Endodermal cell (in vitro differentiated cells): ENCODE measurements around the gene NCOR1. TPM values are rescaled to one million over a fixed set of nuclear protein-coding genes. Genes with fewer than 3 reads are reported as not detected.

ENCODE experiments used
- DNase-seq: peaks from one replicate; pipeline ENCODE4 v3.0.0-alpha.2; 2017
- H3K27ac ChIP-seq: 2 replicates; pipeline ENCODE4 v1.5.1; 2013; ENCODE audit warnings: mild to moderate bottlenecking, low read depth, low read length, moderate library complexity
- H3K27me3 ChIP-seq: 2 replicates; pipeline ENCODE4 v1.6.1; 2013; ENCODE audit warnings: mild to moderate bottlenecking, low read length, moderate library complexity; ENCODE audit not compliant: insufficient read depth, control insufficient read depth, poor library complexity, severe bottlenecking
- H3K36me3 ChIP-seq: 2 replicates; pipeline ENCODE4 v1.7.0; 2013; ENCODE audit warnings: mild to moderate bottlenecking, low read length, moderate library complexity; ENCODE audit not compliant: control insufficient read depth, insufficient read depth
- H3K4me1 ChIP-seq: one replicate; pipeline ENCODE4 v1.7.0; 2013; ENCODE audit warnings: low read length; ENCODE audit not compliant: control insufficient read depth, insufficient read depth
- H3K4me3 ChIP-seq: 2 replicates; pipeline ENCODE4 v1.5.1; 2013; ENCODE audit warnings: mild to moderate bottlenecking, low read length, moderate library complexity
- H3K9ac ChIP-seq: 2 replicates; pipeline ENCODE4 v1.6.1; 2013; ENCODE audit warnings: mild to moderate bottlenecking, low read length, moderate library complexity; ENCODE audit not compliant: poor library complexity, severe bottlenecking; ENCODE audit errors: extremely low read depth
- H3K9me3 ChIP-seq: 2 replicates; pipeline ENCODE4 v1.6.1; 2013; ENCODE audit warnings: mild to moderate bottlenecking, low read length, moderate library complexity; ENCODE audit not compliant: control insufficient read depth
- H3K27ac Mint-ChIP-seq: 2 replicates; pipeline ENCODE4 v1.8.0; 2020; ENCODE audit warnings: mixed read lengths
- H3K27me3 Mint-ChIP-seq: 2 replicates; pipeline ENCODE4 v1.8.0; 2021; ENCODE audit warnings: mild to moderate bottlenecking, mixed read lengths; ENCODE audit not compliant: insufficient read depth
- H3K36me3 Mint-ChIP-seq: 2 replicates; pipeline ENCODE4 v1.8.0; 2020; ENCODE audit warnings: low read depth, mixed read lengths
- H3K4me1 Mint-ChIP-seq: 2 replicates; pipeline ENCODE4 v1.8.0; 2020; ENCODE audit warnings: mixed read lengths
- H3K4me3 Mint-ChIP-seq: 2 replicates; pipeline ENCODE4 v1.8.0; 2020; ENCODE audit warnings: mild to moderate bottlenecking, moderate library complexity, mixed read lengths
- H3K9me3 Mint-ChIP-seq: 2 replicates; pipeline ENCODE4 v1.8.0; 2020; ENCODE audit warnings: mild to moderate bottlenecking, mixed read lengths
- CTCF ChIP-seq: fragments of 200-600 bp; sonication (generic); conservative IDR thresholded peaks from 2 replicates; pipeline ENCODE4 v1.5.0; 2021; ENCODE audit warnings: antibody characterized with exemption, mild to moderate bottlenecking
- WGBS, 2 experiments: methylation state at CpG; one replicate each; pipeline versions ENCODE4 v1.1.5 to v1.1.7; 2013; ENCODE audit warnings: missing lambda C conversion rate in 2 of 2, mixed read lengths in 1 of 2; ENCODE audit not compliant: insufficient coverage in 1 of 2, insufficient read length in 1 of 2; 5-methylcytosine and 5-hydroxymethylcytosine counted together
- total RNA-seq, 2 donors: library from RNA; stranded (reverse); fragmentation: NEBNext Ultra II Directional in 1 of 2; extraction: Animal tissue kit (Norgen Biotek cat#: 25700) in 1 of 2; gene quantifications; 2 replicates in 1 of 2; 3 replicates in 1 of 2; pipeline ENCODE4 v1.2.1, GENCODE V29; 2021

NCOR1 gene
- total RNA-seq, 2 donors from 2014 or later: 112 to 141 TPM

DNA sequence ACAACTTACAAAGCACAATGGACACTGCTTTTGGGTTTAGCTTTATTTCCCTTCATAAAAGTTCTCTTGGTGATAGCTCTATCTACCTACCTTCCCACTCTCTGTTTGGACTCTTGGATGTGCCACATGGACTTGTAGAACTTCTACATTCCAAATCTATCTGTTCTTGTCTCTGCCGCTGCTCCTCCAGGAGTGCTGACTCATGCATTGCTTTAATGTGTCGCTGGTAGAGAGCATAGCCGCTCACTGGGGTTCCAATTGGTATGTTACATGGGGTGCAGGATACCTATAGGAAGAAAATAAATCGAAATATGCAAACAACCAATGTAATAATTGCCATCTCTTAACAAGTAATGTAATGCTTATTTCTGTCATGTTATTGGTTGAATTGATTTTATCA, 123.6 kb downstream of the NCOR1 start:
- no peak overlapping the region for H3K27ac Mint-ChIP-seq
- H3K4me3 Mint-ChIP-seq: no peak overlapping the region
- peaks cover 34% of the 10 kb centered on the region for H3K9me3 Mint-ChIP-seq
- H3K9ac ChIP-seq: no peak overlapping the region
- peaks cover 20% of the 10 kb centered on the region for H3K9me3 ChIP-seq
- peak overlapping the region; percentile 18 for H3K27ac ChIP-seq
- no peak for DNase-seq
- TF ChIP-seq CTCF: no peak
- WGBS, 2 experiments: 60 to 98% methylated on average over 1 to 3 of the region's 4 CpGs
- peaks cover 76% of the 10 kb centered on the region for H3K36me3 ChIP-seq
- no peaks in the 10 kb centered on the region for H3K4me1 Mint-ChIP-seq
- H3K27me3 ChIP-seq: no peaks in the 10 kb centered on the region
- no peaks in the 10 kb centered on the region for H3K4me1 ChIP-seq
- peaks cover 53% of the 10 kb centered on the region for H3K36me3 Mint-ChIP-seq
- H3K4me3 ChIP-seq: no peak overlapping the region
- no peaks in the 10 kb centered on the region for H3K27me3 Mint-ChIP-seq

DNA sequence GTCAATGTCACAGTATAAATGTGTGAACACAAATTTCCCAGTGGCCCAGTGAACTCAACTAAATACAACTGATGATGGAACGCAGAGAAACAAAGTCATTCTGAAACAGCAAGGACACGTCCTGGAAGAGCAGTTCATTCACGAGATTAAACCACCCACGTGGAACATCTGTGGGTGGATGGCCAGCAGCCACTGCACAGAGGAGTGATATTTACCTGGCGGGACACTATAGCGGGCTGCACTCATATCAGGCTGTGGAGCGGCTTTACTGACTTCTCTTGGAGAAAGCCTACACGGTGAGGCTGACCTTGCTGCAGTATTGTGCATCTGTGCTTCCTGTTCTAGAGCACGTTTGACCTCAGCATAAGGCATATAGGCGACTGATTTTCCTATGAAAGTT, 128.4 kb downstream of the NCOR1 start:
- Mint-ChIP-seq H3K27ac (no peak overlapping the region), H3K9me3 (peaks cover 20% of the 10 kb centered on the region), H3K4me1 (no peaks in the 10 kb centered on the region), H3K27me3 (no peaks in the 10 kb centered on the region), H3K36me3 (peaks cover 58% of the 10 kb centered on the region), H3K4me3 (no peak overlapping the region)
- Histone ChIP-seq H3K4me3 (no peak overlapping the region), H3K4me1 (no peaks in the 10 kb centered on the region), H3K9me3 (peaks cover 28% of the 10 kb centered on the region), H3K9ac (no peak overlapping the region), H3K27ac (no peak overlapping the region), H3K36me3 (peaks cover 92% of the 10 kb centered on the region), H3K27me3 (no peaks in the 10 kb centered on the region)
- no peak for TF ChIP-seq CTCF
- no peak for DNase-seq
- whole genome bisulfite sequencing, 2 experiments: 91 to 95% methylated on average over 8 to 10 of the region's 10 CpGs

- no peak for TF ChIP-seq CTCF
- Histone ChIP-seq H3K27ac (no peak overlapping the region), H3K36me3 (peaks cover 79% of the 10 kb centered on the region), H3K9me3 (peaks cover 39% of the 10 kb centered on the region), H3K4me3 (no peak overlapping the region), H3K9ac (no peak overlapping the region), H3K27me3 (no peaks in the 10 kb centered on the region), H3K4me1 (no peaks in the 10 kb centered on the region)
- 95 to 100% methylated on average over 1 of the region's 1 CpG for WGBS, 2 experiments
- DNase-seq: no peak
- Mint-ChIP-seq H3K27me3 (no peaks in the 10 kb centered on the region), H3K4me1 (no peaks in the 10 kb centered on the region), H3K27ac (no peak overlapping the region), H3K4me3 (no peak overlapping the region), H3K36me3 (peaks cover 62% of the 10 kb centered on the region), H3K9me3 (peaks cover 27% of the 10 kb centered on the region)
Observed at GRCh38 chr17:16085066-16085699, 130.2 kb downstream of the NCOR1 start.
